ENCODE results near the gene LRIG3. TPM values are rescaled to one million over a fixed set of nuclear protein-coding genes. Genes with fewer than 3 reads are reported as not detected.

LRIG3 gene
- total RNA-seq, 2 donors from 2014 or later: 25.2 to 31.7 TPM

DNA sequence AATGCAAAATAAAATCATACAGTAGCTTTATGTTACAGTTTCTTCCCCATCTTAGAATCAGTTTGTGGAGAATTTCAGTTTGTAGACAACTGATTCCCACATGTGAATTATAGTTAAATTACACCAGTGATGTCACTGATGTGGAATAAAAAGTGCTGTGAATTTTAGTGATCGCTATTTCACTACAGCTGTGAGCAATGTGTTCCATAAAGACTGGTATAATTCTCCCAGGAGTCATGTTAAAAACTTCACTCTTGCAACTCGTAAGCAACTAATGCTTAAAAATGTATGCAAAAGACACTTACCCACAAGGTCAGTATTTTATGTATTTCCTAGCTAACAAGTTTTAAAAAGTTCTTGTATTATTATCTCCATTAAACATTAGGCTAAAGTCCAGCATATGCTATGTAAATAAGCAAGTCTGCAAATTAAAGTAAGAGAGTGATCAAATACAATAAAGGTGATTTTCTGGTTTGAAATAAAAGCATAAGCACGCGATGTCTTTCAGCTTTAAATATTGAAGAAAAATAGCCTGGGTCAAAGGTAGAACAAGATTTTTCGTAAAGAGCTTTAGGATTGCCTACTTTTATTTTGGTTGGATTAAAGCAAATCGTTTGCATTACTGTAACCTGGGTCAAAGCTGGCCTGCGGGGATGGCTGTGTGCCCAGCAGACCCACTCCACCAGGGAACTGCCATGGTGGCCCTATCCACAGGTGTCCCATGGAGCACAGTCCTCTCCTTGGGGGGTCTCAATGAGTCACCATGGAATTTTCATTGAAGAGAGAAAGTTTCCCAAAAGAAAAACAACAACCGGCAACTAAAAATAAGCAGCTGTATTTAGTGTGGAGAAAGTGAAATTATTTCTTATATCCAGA, 12.7 kb upstream of the LRIG3 start:
- TF ChIP-seq, protein P1, sequence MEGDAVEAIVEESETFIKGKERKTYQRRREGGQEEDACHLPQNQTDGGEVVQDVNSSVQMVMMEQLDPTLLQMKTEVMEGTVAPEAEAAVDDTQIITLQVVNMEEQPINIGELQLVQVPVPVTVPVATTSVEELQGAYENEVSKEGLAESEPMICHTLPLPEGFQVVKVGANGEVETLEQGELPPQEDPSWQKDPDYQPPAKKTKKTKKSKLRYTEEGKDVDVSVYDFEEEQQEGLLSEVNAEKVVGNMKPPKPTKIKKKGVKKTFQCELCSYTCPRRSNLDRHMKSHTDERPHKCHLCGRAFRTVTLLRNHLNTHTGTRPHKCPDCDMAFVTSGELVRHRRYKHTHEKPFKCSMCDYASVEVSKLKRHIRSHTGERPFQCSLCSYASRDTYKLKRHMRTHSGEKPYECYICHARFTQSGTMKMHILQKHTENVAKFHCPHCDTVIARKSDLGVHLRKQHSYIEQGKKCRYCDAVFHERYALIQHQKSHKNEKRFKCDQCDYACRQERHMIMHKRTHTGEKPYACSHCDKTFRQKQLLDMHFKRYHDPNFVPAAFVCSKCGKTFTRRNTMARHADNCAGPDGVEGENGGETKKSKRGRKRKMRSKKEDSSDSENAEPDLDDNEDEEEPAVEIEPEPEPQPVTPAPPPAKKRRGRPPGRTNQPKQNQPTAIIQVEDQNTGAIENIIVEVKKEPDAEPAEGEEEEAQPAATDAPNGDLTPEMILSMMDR (IDR thresholded peaks at IDR 0.05): no peak
- TF ChIP-seq POLR2AphosphoS5 (IDR thresholded peaks at IDR 0.05) (no peak), POLR2A (IDR thresholded peaks at IDR 0.05) (no peak)
- H3K4me1 ChIP-seq (replicated peaks): no peaks in the 10 kb centered on the region
- no peaks in the 10 kb centered on the region for H3K9me3 ChIP-seq
- WGBS: 70% methylated on average over 8 of the region's 8 CpGs
- H3K27me3 ChIP-seq (replicated peaks; ENCODE audit: insufficient read depth): no peaks in the 10 kb centered on the region
- no peak overlapping the region for H3K27ac ChIP-seq
- no peak overlapping the region for H3K4me3 ChIP-seq
- no peaks in the 10 kb centered on the region for H3K36me3 ChIP-seq
- intact Hi-C loops (cut with DNase I): no loop called here
- DNase-seq (ENCODE audit: low spot score): no peak

DNA sequence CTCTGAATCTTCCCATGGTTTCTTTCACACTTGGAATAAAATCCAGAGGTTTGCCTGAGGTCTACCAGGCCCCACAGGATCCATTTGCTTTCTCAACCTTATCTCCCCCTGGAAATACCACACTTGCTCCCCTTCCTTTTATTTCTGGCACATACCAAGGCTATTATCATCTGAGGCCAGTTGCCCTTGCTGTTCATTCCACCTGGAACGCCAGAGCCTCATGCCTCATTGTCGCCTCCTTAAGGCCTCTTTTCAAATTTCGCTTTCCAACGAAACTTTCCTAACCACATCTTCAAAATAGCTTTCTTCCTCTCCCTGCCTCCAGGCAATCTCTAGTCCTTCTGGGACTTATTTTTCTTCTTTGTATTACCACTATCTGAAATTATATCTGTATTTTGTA, 11.2 kb upstream of the LRIG3 start:
- Histone ChIP-seq H3K27ac (no peak overlapping the region), H3K4me3 (no peak overlapping the region), H3K36me3 (no peaks in the 10 kb centered on the region), H3K27me3 (replicated peaks; ENCODE audit: insufficient read depth) (no peaks in the 10 kb centered on the region), H3K4me1 (replicated peaks) (no peaks in the 10 kb centered on the region), H3K9me3 (no peaks in the 10 kb centered on the region)
- intact Hi-C loops (cut with DNase I): no loop called here
- 95% methylated on average over 4 of the region's 4 CpGs for WGBS
- TF ChIP-seq, protein P1 (IDR thresholded peaks at IDR 0.05): no peak
- no peak for TF ChIP-seq POLR2AphosphoS5 (IDR thresholded peaks at IDR 0.05)
- TF ChIP-seq POLR2A (IDR thresholded peaks at IDR 0.05): no peak
- no peak for DNase-seq (ENCODE audit: low spot score)

DNA sequence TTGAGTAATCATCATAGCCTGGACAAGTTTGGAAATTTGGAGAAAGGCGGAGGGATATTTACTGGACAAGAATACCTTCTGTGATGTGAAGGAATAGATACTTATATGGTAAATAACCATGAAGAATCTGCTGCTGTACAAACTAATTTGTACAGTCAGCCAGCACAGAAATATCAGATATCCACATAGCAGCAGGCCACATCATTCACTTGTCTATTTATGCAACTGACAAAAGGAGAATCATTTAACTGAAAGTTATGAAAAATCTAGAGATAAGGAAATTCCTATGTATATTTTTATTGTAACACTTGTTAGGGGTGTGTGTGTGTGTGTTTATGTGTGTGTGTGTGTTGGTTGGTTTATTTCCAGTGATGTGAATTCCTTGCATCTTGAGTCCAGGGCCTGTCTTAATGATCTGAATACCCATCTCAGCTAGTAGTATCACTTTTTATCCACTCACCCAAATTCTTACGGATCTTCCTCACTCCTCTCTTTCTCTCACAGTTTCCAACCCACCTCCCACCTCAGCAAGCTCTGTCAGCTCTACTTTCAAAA, 10.5 kb upstream of the LRIG3 start:
- no peak for DNase-seq (ENCODE audit: low spot score)
- WGBS: 95% methylated on average over 2 of the region's 2 CpGs
- Histone ChIP-seq H3K4me3 (no peak overlapping the region), H3K27me3 (replicated peaks; ENCODE audit: insufficient read depth) (no peaks in the 10 kb centered on the region), H3K36me3 (no peaks in the 10 kb centered on the region), H3K27ac (no peak overlapping the region), H3K4me1 (replicated peaks) (no peaks in the 10 kb centered on the region), H3K9me3 (no peaks in the 10 kb centered on the region)
- intact Hi-C loops (cut with DNase I): no loop called here
- TF ChIP-seq POLR2AphosphoS5 (IDR thresholded peaks at IDR 0.05) (no peak), POLR2A (IDR thresholded peaks at IDR 0.05) (no peak)
- TF ChIP-seq, protein P1 (IDR thresholded peaks at IDR 0.05): no peak

DNA sequence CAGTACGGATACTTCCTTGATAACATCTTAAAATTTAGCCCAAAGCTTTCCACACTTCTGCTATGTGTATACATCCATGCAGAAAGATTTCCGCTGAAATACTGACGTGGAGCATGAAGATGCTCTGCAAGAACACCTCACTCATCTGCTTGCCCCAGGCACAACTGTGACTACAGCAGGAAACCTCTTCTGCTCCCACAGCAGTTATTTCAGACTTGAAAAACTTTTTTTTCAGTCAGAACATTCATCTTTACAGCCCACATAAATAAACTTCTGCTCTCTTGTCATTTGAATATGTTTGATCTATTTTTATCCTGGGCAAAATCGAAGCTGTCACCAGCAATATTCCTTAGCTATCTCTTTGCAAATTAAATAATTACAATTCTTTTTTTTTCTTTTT, 6.8 kb upstream of the LRIG3 start:
- Histone ChIP-seq H3K4me1 (replicated peaks) (no peaks in the 10 kb centered on the region), H3K27me3 (replicated peaks; ENCODE audit: insufficient read depth) (no peaks in the 10 kb centered on the region), H3K9me3 (no peaks in the 10 kb centered on the region), H3K27ac (no peak overlapping the region), H3K4me3 (no peak overlapping the region), H3K36me3 (no peaks in the 10 kb centered on the region)
- TF ChIP-seq POLR2AphosphoS5 (IDR thresholded peaks at IDR 0.05) (no peak), POLR2A (IDR thresholded peaks at IDR 0.05) (no peak)
- TF ChIP-seq, protein P1 (IDR thresholded peaks at IDR 0.05): no peak
- intact Hi-C loops (cut with DNase I): loop anchor here (10.0 kb wide), 1 partner anchor 108 kb away; no protein-coding TSS in a partner anchor
- no peak for DNase-seq (ENCODE audit: low spot score)
- 85% methylated on average over 4 of the region's 4 CpGs for WGBS

All from prostate gland (tissue), 2 donors.